GM18502 (cell line): ENCODE measurements around the gene HCFC2.

Experiments used
- ATAC-seq: cut with Tn5 transposase; IDR thresholded peaks from one replicate; pipeline ENCODE4 v1.9.1; 2021; ENCODE audit warnings: mild to moderate bottlenecking; ENCODE audit not compliant: unreplicated experiment, poor library complexity

Gene HCFC2

DNA sequence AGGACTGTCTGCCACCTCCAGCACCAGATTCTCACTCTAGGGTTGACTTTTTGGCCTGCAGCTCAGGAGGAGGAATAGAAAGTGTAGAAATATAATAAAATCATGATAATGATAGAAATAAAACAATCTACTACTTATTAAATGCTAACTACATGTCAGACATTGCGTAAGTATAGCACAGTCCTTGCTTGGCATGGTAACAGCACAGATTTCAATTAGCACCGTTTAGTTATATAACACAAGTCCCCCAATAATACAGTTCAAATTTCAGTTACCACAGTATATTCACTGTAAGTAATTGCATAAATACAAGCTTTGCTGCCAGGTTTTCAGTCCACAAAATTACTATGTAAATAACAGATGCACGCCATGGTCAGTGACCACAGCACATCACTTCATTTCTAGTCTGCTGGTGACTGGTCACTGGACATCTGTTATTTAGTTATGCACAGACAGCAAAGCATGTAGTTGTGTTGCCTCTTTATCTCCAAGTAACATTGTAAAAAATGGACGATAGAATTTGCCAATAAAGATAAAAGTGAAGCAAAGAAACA, 7.8 kb upstream of the HCFC2 start:
- ATAC-seq: no peak

DNA sequence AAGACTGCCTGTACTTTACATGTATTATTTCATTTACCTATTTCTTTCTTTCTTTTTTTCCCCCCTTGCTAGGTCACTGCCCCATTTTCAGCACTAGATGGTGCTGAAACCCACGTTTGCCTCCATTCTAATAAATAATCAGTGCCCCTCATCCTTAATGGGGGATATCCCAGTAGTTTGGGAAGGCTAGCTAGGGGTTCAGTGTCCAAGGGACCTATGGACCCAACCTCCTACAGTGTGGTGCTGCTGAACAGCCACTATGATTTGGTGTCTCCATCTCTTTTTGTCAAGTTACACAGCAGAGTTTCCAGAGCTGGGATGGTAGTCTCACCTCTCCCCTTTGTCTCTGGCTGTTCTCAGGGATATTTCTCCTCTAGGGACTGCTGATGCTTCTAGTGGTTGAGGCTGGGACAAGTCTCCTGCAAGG, 6.5 kb upstream of the HCFC2 start:
- no peak for ATAC-seq

DNA sequence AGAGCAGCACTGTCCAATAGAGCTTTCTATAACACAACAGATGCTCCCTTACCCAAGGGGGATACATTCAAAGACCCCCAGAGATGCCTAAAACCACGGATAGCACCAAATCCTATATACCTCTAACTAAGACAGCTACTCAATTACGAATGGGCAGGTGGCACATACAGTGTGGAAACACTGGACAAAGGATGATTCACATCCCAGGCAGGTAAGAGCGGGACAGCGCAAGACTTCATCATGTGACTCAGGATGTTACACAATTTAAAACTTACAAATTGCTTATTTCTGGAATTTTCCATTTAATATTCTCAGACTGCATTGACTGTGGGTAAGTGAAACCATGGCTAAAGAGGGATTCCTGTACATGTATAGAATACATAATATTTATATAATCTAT, 5.5 kb upstream of the HCFC2 start:
- ATAC-seq: no peak

DNA sequence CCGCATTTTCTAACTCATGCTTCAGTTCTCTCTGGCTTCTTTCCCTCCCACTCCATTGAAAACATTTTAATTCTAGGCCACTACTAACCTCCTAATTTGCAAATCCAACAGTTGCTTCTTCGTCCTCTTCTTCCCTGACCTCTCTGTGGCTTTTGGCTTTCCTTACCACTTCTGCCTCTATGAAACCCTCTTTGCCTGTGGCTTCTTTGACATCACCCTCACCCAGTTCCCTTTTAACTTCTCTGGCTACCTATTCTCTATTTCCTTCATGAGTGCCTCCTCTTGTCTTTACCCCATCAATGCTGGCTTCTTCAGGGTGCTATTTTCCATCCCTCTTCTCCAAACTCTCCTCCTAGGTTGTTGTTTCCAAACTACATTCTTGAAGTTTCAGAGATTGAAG, 4.4 kb upstream of the HCFC2 start:
- no peak for ATAC-seq

DNA sequence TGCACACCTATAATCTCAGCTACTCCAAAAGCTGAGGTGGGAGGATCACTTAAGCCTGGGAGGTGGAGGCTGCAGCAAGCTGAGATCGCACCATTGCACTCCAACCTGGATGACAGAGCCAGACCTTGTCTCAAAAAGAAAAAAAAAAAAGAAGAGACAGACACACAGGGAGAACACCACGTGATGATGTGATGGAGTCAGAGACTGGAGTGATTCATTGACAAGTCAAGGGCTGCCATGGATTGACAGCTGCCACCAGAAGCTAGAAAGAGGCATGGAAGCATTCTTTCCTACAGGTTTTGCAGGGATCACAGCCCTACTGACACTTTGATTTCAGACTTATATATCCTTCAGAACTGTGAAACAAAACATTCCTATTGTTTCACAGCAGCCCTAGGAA, 3.5 kb upstream of the HCFC2 start:
- no peak for ATAC-seq

DNA sequence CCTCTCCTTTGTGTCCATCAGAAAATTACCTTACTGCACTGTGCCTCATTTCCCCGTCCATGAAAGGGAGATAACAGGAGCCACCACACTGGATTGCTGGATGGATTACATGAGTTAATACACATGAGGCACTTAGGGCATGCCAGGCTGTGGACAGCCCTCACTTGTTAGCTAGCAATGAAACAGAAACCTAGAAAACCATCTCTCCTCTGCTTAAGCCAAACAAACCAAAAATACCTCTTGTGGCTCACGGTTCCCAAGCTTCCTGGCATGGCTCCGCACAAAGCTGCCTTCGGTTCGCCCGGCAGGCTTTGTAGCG, 660 bp upstream of the HCFC2 start:
- ATAC-seq: peak; percentile 39

DNA sequence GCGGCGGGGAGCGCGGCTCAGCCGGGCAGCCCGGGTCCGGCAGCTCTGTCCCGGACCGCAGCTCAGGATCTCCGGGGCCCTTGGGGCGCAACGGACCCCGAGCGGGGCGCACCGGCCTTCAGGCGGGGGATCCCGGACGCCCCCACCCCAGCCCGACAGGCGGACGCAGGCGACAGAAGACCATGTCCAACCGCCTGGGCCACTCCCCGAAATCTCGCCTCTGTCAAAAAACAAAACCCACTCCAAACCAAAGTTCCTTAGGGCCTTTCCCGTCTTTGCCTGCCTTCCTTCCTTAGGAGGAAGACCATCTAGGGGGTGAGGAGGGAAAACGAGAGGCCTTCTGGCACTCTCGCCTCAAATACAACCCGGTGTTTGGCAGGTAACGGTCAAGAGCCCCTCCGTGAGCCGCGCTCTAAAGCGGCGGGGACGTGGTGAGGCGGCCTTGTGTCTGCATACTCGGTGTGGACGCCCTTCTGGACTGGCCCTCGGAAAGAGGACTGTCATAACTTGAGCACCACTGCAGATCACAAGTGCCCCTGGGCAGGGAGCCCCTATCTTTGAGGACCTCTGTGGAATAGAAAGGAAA, 604 bp downstream of the HCFC2 start:
- no peak for ATAC-seq

DNA sequence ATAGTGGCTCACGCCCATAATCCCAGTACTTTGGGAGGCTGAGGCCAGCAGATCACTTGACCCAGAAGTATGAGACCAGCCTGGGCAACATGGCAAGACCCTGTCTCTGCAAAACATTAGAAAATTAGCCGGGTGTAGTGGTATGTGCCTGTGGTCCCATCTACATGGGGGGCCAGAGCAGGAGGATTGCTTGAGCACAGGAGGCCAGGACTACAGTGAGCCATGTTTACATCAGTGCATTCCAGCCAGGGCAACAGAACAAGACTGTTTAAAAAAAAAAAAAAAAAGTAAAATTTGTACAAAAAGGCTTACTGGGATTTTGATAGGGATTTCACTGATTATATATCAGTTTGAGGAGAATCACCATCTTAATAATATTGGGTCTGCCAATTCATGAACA, 7.8 kb downstream of the HCFC2 start:
- ATAC-seq: no peak

DNA sequence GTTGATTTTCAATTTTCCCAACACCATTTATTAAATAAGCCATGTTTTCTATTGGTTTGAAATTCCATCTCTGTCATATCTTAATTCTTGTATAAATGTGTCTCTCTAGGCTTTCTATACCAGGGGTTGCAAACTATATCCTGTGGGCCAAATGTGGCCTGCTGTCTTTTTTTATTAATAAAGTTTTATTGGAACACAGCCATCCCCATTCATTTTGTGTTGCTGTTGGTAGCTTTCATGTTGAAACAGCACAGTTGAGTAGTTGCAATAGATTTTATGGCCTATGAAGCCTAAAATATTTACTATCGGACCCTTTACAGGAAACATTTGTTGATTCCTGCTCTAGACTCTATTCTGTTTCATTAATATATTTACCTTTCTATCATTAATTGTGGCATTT, 9.4 kb downstream of the HCFC2 start:
- ATAC-seq: no peak

DNA sequence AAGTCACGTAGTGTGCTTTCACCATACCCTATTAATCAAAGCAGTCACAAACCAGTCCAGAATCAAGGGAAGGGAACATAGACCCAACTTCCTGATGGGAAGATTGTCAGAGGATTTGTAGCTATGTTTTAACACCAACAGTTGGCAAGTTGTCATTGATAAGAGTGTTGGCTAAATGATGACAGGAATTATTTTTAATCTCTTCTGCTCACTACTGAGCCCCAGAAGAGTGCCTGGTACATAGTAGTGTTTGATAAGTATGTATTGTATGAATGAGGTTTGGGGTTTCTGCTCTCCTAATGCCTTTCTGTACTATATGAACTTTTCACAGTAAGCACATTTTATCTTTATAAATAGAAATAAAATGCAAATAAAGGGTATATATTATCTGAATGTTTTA, 14.7 kb downstream of the HCFC2 start:
- ATAC-seq: no peak

DNA sequence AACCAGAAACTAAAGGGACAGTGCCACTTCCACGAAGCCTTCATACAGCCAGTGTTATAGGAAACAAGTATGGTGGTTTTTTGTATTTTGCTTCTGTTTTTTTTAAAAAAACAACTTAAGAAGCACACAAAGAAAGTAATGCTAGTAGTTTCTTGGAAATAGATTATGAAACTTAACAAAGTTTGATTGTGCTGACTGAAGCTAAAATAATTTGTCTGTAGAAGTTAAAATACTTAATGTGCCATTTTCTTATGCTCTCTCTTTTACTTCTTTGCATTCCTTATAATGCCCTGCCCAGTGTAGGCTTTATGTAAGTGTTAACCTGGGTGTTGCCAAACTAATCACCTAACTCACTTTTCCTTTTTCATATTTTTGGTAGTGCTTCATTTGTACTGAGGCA, 16.4 kb downstream of the HCFC2 start:
- ATAC-seq: no peak

DNA sequence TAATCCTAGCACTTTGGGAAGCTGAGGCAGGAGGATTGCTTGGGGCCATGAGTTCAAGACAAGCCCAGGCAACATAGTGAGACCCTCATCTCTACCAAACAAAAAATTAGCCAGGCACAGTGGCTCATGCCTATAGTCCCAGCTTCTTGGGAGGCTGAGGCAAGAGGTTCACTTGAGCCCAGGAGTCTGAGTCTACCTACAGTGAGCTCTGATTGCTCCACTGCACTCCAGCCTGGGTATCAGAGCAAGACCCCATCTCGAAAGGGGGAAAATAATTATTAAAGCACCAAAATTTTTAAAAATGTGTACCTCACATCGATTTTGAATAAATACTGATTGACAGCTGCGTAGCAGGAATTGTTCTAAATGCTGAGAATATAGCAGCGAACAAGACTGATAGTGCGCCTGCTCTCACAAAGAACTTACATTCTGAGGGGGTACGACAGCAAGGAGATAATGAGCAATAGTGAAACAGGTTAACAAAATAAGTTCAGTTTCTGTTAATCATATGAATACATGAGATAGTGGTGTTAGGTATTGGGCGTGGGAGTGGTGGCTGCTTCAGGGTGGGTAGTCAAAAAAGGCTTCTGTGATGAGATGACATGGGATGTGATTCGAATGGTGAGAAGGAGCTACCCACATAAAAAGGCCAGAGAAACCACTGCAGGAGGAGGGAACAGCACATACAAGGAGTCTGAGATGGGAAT, 19.6 kb downstream of the HCFC2 start:
- ATAC-seq: peak; percentile 77

DNA sequence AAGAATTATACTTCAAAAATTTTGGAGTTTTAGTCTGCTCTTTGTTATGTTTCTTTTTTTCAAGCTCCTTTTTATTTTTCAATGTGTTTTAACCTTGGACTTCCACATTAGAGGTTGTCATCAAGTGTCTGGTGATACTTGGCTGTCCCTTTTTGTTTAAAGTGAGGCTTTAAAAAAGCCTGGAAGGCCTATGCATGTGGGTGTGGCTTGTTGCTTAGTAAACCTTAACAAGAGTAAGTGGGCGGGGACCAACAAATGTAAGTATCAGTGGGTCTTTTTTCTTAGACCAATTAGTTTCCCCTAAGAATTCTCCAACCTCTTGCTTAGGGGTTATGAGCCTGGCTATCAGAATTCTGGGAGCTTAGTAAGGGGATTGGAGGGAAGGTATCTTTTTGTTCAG, 26.4 kb downstream of the HCFC2 start:
- ATAC-seq: no peak

DNA sequence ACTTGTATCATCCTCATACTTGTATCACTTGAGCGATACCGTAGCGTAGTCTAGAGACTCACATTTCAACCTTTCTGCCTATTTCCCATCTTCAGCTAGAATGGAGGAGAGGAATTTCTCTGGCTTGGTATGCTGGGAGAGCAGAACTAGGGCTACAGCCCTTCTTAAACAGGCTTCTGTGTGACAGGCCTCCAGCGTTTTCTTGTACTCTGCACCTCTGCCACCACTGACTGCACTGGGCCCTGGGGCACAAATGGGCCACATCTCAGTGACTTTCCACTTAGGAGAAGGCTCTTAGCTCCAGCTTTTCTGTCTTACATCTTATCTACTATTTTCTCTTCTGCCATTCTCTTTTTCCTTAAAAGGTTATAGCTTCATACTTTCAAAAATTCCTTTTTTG, 26.8 kb downstream of the HCFC2 start:
- ATAC-seq: no peak

DNA sequence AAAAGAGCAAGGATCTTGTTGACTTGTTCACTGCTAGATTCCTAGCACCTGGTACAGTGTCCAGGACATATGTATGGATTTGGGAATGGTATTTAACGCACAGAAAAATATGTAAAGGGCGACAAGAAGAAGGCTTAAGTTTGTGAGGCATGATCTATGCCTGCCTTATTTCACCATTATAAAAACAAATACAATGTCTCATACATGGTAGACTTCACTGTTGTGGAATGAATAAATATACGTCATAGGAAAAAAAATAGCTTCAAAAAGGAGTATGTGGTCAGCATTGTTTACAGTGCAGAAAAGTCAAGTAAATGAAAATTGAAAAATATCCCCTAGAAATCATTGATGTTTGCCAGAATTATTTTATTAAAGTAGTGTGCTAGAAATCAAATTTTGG, 30.0 kb downstream of the HCFC2 start:
- no peak for ATAC-seq

DNA sequence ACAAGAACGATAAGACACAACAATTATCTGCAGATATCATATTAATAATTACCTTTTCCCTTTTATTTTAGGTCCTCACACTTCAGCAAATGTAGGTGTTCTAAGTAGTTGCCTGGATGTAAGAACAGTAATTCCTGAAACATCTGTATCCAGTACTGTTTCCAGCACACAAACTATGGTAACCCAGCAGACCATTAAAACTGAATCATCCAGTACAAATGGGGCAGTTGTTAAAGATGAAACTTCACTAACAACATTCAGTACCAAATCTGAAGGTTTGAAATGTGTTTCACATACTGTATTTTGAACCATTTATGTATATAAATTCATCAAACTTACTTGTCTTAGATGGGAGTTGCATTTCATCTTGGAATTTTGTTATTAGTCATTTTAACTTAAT, 31.0 kb downstream of the HCFC2 start:
- ATAC-seq: no peak

DNA sequence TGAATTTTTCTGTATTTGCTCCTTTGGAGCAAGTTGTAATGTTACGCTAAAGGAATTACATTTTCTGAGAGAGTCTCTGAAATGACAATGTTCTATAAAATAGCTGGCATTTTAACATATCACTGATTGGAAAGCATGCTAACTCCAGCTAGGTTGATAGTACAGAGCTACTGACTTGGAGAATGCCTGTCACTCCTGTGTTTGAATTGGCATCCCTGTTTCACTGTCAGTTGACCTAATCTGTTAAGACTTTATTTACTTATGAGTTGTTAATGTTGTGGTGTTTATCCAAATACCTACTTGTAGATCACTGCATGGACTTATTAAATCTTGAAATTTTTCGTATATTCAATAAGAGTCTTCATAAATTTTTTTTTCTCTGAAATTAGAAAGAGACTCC, 33.6 kb downstream of the HCFC2 start:
- ATAC-seq: no peak

DNA sequence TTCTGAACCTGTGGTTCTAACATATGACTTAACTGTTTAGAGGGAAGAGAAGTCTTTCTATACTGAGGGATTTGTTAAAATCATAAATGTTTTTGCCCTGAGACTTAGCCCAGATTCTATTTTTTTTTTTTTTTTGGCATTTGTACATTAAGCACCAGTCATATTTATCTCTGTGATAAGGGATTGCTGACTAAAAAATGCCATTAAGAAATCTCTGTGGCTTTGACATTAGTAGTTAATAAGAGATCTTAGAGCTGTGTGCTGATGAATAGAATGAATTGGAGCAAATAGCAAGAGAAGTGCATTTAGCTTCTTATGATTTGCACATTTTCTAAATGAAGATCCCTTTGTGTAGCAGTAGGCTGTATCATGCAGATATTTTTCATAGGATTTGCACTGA, 41.1 kb downstream of the HCFC2 start:
- ATAC-seq: no peak

DNA sequence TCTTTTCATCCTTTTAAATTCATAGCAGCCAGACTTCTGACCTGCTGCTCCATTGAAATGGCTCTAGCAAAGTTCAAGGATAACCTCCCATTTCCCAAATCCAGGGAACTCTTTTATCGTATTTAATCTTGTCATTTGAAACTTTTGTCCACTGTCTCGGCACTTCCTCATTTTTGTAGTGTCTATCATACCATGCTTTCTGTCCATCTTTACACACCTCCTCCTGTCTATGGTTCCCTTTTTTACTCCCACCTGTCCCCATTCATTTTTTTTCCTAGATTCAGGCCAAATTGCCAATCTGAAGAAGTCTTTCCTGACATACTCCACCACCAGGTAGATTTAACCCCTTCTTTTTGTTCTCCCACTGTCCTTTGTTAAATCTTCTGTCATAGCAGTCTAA, 42.6 kb downstream of the HCFC2 start:
- ATAC-seq: no peak

DNA sequence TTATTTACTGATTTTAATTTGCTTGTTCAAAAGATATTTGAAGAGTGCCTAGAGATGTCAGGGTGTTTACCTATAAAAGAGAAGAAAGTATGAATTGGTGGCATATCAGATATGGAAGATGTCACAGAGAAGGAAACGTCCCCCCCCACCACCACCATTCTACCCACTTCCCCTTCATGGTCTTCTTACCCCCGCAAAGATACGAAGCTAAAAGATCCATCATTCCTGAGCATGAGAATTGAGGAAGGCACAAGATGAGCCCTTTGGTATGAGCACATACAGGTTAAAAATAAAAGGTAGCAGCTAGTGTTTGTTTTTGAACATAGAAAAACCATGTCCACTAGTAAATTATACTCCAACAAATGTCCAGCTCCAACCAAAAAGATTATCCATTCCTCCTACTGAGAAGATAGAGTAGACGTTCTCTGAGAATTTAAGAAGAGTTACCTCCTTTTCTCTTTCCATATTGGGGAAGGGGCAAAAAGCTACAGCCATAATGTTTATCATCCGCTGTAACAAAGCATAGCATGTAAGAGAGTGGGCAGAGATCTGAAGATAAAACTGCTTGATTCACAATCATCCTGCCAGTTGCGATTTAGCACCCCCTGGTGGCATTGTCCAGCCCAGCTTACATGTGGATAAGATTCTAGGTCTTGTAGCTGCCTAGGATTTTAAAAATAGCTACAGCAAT, 44.6 kb downstream of the HCFC2 start:
- ATAC-seq: peak; percentile 54

DNA sequence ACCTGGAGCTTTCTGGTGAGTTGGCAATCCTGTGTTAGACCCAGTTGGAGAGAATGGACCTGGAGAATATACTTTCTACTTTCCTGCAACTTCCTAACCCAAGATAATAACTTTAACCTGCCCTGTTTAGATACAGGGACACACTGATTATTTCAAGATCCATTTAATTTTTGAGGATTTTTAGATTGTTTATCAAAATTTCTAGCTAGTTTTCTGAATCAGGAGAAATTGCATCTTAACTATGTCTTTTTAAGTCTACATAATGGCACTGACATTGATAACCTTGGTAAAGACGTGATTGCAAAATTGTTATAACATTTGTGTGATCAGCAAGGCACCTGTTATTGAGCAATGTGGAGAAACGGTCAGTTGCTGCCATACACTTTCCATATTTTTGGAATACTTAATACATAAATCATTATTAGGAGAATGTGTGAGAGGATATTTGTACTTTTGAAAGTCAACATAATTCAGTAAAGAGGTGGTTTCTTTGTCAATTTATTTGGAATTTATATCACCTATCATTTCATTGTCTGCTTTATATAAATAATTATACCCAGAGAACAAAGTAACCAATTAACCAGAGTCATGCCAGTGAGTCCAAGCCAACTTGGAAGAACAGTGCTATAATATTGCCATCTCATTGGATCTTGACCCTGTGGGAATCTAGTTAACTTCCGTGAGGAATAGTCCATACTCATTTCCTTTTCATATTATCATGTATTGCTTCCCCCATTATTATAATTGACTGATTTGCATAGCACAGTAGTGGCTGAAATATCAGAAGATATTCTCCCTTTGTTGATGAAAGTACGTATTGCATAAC, 45.3 kb downstream of the HCFC2 start:
- ATAC-seq: no peak
